ENCODE data around the gene ADRA2C. TPM values are rescaled to one million over a fixed set of nuclear protein-coding genes. Genes with fewer than 3 reads are reported as not detected.

ADRA2C gene
- total RNA-seq, 1 experiment from 2014 or later = not detected

GRCh38 chr4:3736806-3737205, 29.4 kb upstream of the ADRA2C start:
- Histone ChIP-seq H3F3A (ENCODE audit: low read length, unreplicated experiment) (no peaks in the 10 kb centered on the region), H3K9me2 (replicated peaks; ENCODE audit: low read length) (no peaks in the 10 kb centered on the region), H2AFZ (ENCODE audit: low read length) (no peak overlapping the region), H3K27ac (ENCODE audit: low read length) (no peak overlapping the region), H3K4me1 (ENCODE audit: insufficient read depth, low read length) (no peaks in the 10 kb centered on the region), H4K20me1 (ENCODE audit: low read length) (no peaks in the 10 kb centered on the region), H3K9ac (ENCODE audit: low read length) (no peak overlapping the region), H3K79me2 (ENCODE audit: low read length) (no peaks in the 10 kb centered on the region), H3K4me3 (ENCODE audit: low read length) (no peak overlapping the region), H3K9me3 (ENCODE audit: low read length) (no peaks in the 10 kb centered on the region), H3K4me2 (ENCODE audit: low read length) (no peak overlapping the region), H3K27me3 (ENCODE audit: low read length) (peaks cover 24% of the 10 kb centered on the region), H3K36me3 (ENCODE audit: low read depth, low read length) (no peaks in the 10 kb centered on the region)
- intact Hi-C loops (cut with micrococcal nuclease) = no loop called here
- DNase-seq = no peak
- CTCF ChIA-PET = no interaction called here
- no TSS peak for BruUV-seq (replicated peaks)
- TF ChIP-seq EZH2 (IDR thresholded peaks at IDR 0.05; ENCODE audit: low read length, unreplicated experiment) = no peak
- TF ChIP-seq EZH2phosphoT487 (IDR thresholded peaks at IDR 0.05; ENCODE audit: borderline replicate concordance, low read length) = no peak
- no peak for TF ChIP-seq CTCF (conservative IDR thresholded peaks at IDR 0.05; ENCODE audit: low read depth, low read length)
- ATAC-seq = no peak
- POLR2A ChIA-PET (ENCODE audit: unreplicated experiment) = no interaction called here

GRCh38 chr4:3739577-3739976, 26.6 kb upstream of the ADRA2C start:
- ATAC-seq = no peak
- no peaks in the 10 kb centered on the region for H3K79me2 ChIP-seq (ENCODE audit: low read length)
- no peaks in the 10 kb centered on the region for H3K36me3 ChIP-seq (ENCODE audit: low read depth, low read length)
- TF ChIP-seq EZH2 (IDR thresholded peaks at IDR 0.05; ENCODE audit: low read length, unreplicated experiment) (no peak), CTCF (conservative IDR thresholded peaks at IDR 0.05; ENCODE audit: low read depth, low read length) (no peak), EZH2phosphoT487 (IDR thresholded peaks at IDR 0.05; ENCODE audit: borderline replicate concordance, low read length) (no peak)
- no peaks in the 10 kb centered on the region for H3K9me2 ChIP-seq (replicated peaks; ENCODE audit: low read length)
- peaks cover 15% of the 10 kb centered on the region for H3K27me3 ChIP-seq (ENCODE audit: low read length)
- CTCF ChIA-PET = no interaction called here
- H4K20me1 ChIP-seq (ENCODE audit: low read length) = no peaks in the 10 kb centered on the region
- no peak overlapping the region for H3K4me2 ChIP-seq (ENCODE audit: low read length)
- no peak overlapping the region for H2AFZ ChIP-seq (ENCODE audit: low read length)
- POLR2A ChIA-PET (ENCODE audit: unreplicated experiment) = no interaction called here
- intact Hi-C loops (cut with micrococcal nuclease) = no loop called here
- no peak overlapping the region for H3K4me3 ChIP-seq (ENCODE audit: low read length)
- no peaks in the 10 kb centered on the region for H3F3A ChIP-seq (ENCODE audit: low read length, unreplicated experiment)
- no peak overlapping the region for H3K9ac ChIP-seq (ENCODE audit: low read length)
- H3K4me1 ChIP-seq (ENCODE audit: insufficient read depth, low read length) = no peaks in the 10 kb centered on the region
- no TSS peak for BruUV-seq (replicated peaks)
- no peak overlapping the region for H3K27ac ChIP-seq (ENCODE audit: low read length)
- no peak for DNase-seq
- H3K9me3 ChIP-seq (ENCODE audit: low read length) = no peaks in the 10 kb centered on the region

- BruUV-seq (replicated peaks) = no TSS peak
- TF ChIP-seq EZH2 (IDR thresholded peaks at IDR 0.05; ENCODE audit: low read length, unreplicated experiment) = no peak
- no peak for TF ChIP-seq CTCF (conservative IDR thresholded peaks at IDR 0.05; ENCODE audit: low read depth, low read length)
- DNase-seq = no peak
- Histone ChIP-seq H3K4me3 (ENCODE audit: low read length) (no peak overlapping the region), H3K9ac (ENCODE audit: low read length) (no peak overlapping the region), H2AFZ (ENCODE audit: low read length) (no peak overlapping the region), H3K27ac (ENCODE audit: low read length) (no peak overlapping the region), H3K27me3 (ENCODE audit: low read length) (peaks cover 15% of the 10 kb centered on the region), H3K9me3 (ENCODE audit: low read length) (no peaks in the 10 kb centered on the region), H3K9me2 (replicated peaks; ENCODE audit: low read length) (no peaks in the 10 kb centered on the region), H4K20me1 (ENCODE audit: low read length) (no peaks in the 10 kb centered on the region), H3K36me3 (ENCODE audit: low read depth, low read length) (no peaks in the 10 kb centered on the region), H3K79me2 (ENCODE audit: low read length) (no peaks in the 10 kb centered on the region), H3K4me2 (ENCODE audit: low read length) (no peak overlapping the region), H3K4me1 (ENCODE audit: insufficient read depth, low read length) (no peaks in the 10 kb centered on the region), H3F3A (ENCODE audit: low read length, unreplicated experiment) (no peaks in the 10 kb centered on the region)
- POLR2A ChIA-PET (ENCODE audit: unreplicated experiment) = interaction anchor here (0.6 kb wide), 1 partner anchor 216 kb away, joined by 3 read pairs; no protein-coding TSS in a partner anchor
- intact Hi-C loops (cut with micrococcal nuclease) = no loop called here
- CTCF ChIA-PET = no interaction called here
- ATAC-seq = no peak
Measured at GRCh38 chr4:3740256-3740655, 25.9 kb upstream of the ADRA2C start.
